Subcutaneous adipose tissue (tissue), 4 donors: ENCODE results near the gene ZNRF2. TPM values are rescaled to one million over a fixed set of nuclear protein-coding genes. Genes with fewer than 3 reads are reported as not detected.

Experiments
- CTCF ChIP-seq: fragments of 450-650 bp; IDR thresholded peaks from one replicate; pipeline ENCODE4 v1.5.1; 2016; ENCODE audit warnings: low read depth, mild to moderate bottlenecking, control low read depth, antibody characterized with exemption, moderate library complexity
- total RNA-seq, 4 donors: library from RNA; depleted of rRNA; stranded (reverse); fragments of >200 nt; gene quantifications; one replicate each; pipeline ENCODE4 v1.1.0, GENCODE V29; 2016

The ZNRF2 gene
- total RNA-seq, 4 donors from 2014 or later, result 19.2 to 23.8 (median 21.3) TPM

- TF ChIP-seq CTCF, result no peak
Measured at GRCh38 chr7:30313348-30313747, 29.0 kb downstream of the ZNRF2 start.

GRCh38 chr7:30313793-30314192, 29.4 kb downstream of the ZNRF2 start:
- no peak for TF ChIP-seq CTCF

GRCh38 chr7:30315589-30315988, 31.2 kb downstream of the ZNRF2 start:
- TF ChIP-seq CTCF, result no peak

- no peak for TF ChIP-seq CTCF
Measured at GRCh38 chr7:30320392-30320791, 36.0 kb downstream of the ZNRF2 start.

DNA sequence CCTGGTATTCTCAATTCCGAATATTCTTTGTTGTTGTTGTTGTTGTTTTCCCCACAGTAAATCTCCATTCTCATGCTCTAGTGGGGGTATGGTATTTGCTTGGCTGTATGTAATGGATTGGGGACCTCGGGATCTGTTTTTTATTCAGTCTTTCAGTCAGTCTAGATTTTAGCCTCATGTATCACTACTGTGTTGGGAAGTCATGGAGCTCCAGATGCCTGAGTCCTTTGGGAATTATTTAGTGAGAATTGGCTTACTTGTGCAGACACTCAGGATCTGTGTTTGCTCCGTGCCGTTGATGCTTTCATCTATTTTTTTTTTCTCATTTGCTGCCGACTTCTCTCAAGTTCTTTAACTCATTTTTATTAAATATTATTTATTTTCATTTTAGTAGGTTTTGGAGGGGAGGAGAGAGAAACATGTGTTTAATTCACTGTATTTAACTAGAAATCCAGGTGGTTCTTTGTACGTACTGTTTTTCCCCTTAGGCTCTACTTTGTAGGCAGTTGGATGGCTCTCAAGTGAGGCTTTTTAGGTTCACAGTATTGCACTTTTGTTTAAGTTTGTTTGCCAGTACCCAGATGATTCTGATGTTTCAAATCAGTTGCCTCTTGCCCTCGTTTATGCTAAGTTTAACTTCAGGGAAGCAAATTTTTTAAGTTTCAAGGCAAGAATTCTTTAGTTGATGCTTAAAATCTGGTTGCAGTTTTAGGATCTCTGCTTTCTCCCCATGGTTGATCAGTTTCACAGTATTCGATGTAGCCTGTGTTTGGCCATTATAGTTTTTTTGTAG, 36.9 kb downstream of the ZNRF2 start:
- TF ChIP-seq CTCF, result no peak

GRCh38 chr7:30321882-30322192, 37.4 kb downstream of the ZNRF2 start:
- no peak for TF ChIP-seq CTCF

GRCh38 chr7:30322271-30323005, 38.0 kb downstream of the ZNRF2 start:
- TF ChIP-seq CTCF, result no peak
